Activated naive CD8-positive, alpha-beta T cell (primary cell): ENCODE results near the gene SPDYE2B.
"Not testable (repeated sequence)": the region's sequence is repeated elsewhere in the genome, so short reads cannot be mapped to it uniquely, and the experiment has no call there.

Source experiments
- H3K27ac Mint-ChIP-seq: one replicate; pipeline ENCODE4 v1.8.0; 2021; ENCODE audit warnings: mixed read lengths
- H3K27me3 Mint-ChIP-seq: one replicate; pipeline ENCODE4 v1.8.0; 2021; ENCODE audit warnings: mixed read lengths
- H3K36me3 Mint-ChIP-seq: one replicate; pipeline ENCODE4 v1.8.0; 2021; ENCODE audit warnings: mixed read lengths
- H3K4me1 Mint-ChIP-seq: one replicate; pipeline ENCODE4 v1.8.0; 2021; ENCODE audit warnings: low read depth, mixed read lengths
- H3K4me3 Mint-ChIP-seq: one replicate; pipeline ENCODE4 v1.8.0; 2021; ENCODE audit warnings: mild to moderate bottlenecking, mixed read lengths
- H3K9me3 Mint-ChIP-seq: one replicate; pipeline ENCODE4 v1.8.0; 2021; ENCODE audit warnings: low read depth, mixed read lengths

SPDYE2B gene

GRCh38 chr7:102682560-102682959, 32.4 kb downstream of the SPDYE2B start:
- H3K36me3 Mint-ChIP-seq, H3K9me3 Mint-ChIP-seq, H3K4me3 Mint-ChIP-seq, H3K27me3 Mint-ChIP-seq, H3K27ac Mint-ChIP-seq, H3K4me1 Mint-ChIP-seq: not testable (repeated sequence)

- H3K27ac Mint-ChIP-seq, H3K4me1 Mint-ChIP-seq, H3K36me3 Mint-ChIP-seq, H3K27me3 Mint-ChIP-seq, H3K9me3 Mint-ChIP-seq, H3K4me3 Mint-ChIP-seq: not testable (repeated sequence)
Observed at GRCh38 chr7:102688299-102689036, 38.3 kb downstream of the SPDYE2B start.

- H3K4me1 Mint-ChIP-seq, H3K4me3 Mint-ChIP-seq, H3K36me3 Mint-ChIP-seq, H3K27ac Mint-ChIP-seq, H3K9me3 Mint-ChIP-seq, H3K27me3 Mint-ChIP-seq: not testable (repeated sequence)
Observed at GRCh38 chr7:102689436-102690282, 39.5 kb downstream of the SPDYE2B start.

GRCh38 chr7:102690602-102691001, 40.5 kb downstream of the SPDYE2B start:
- H3K9me3 Mint-ChIP-seq, H3K27ac Mint-ChIP-seq, H3K4me1 Mint-ChIP-seq, H3K4me3 Mint-ChIP-seq, H3K27me3 Mint-ChIP-seq, H3K36me3 Mint-ChIP-seq: not testable (repeated sequence)

- not testable (repeated sequence) for H3K4me1 Mint-ChIP-seq, H3K27ac Mint-ChIP-seq, H3K27me3 Mint-ChIP-seq, H3K4me3 Mint-ChIP-seq, H3K36me3 Mint-ChIP-seq, H3K9me3 Mint-ChIP-seq
Observed at GRCh38 chr7:102694008-102694407, 43.9 kb downstream of the SPDYE2B start.

- H3K4me3 Mint-ChIP-seq, H3K9me3 Mint-ChIP-seq, H3K27me3 Mint-ChIP-seq, H3K36me3 Mint-ChIP-seq, H3K27ac Mint-ChIP-seq, H3K4me1 Mint-ChIP-seq: not testable (repeated sequence)
Observed at GRCh38 chr7:102695033-102695552, 45.0 kb downstream of the SPDYE2B start.

- H3K27ac Mint-ChIP-seq, H3K4me1 Mint-ChIP-seq, H3K9me3 Mint-ChIP-seq, H3K36me3 Mint-ChIP-seq, H3K27me3 Mint-ChIP-seq, H3K4me3 Mint-ChIP-seq: not testable (repeated sequence)
Observed at GRCh38 chr7:102696009-102696408, 45.9 kb downstream of the SPDYE2B start.

GRCh38 chr7:102697642-102698512, 47.8 kb downstream of the SPDYE2B start:
- H3K4me1 Mint-ChIP-seq, H3K9me3 Mint-ChIP-seq, H3K4me3 Mint-ChIP-seq, H3K27me3 Mint-ChIP-seq, H3K27ac Mint-ChIP-seq, H3K36me3 Mint-ChIP-seq: not testable (repeated sequence)

- H3K4me1 Mint-ChIP-seq, H3K27ac Mint-ChIP-seq, H3K36me3 Mint-ChIP-seq, H3K27me3 Mint-ChIP-seq, H3K4me3 Mint-ChIP-seq, H3K9me3 Mint-ChIP-seq: not testable (repeated sequence)
Observed at GRCh38 chr7:102698962-102699750, 49.0 kb downstream of the SPDYE2B start.
